Astrocyte of the cerebellum (primary cell): ENCODE results near the gene IER3IP1.

Source experiments
- DNase-seq: peaks from one replicate; pipeline ENCODE4 v3.0.0-alpha.2; 2011; ENCODE audit warnings: low read depth
- H3K4me3 ChIP-seq: 2 replicates; pipeline ENCODE4 v1.5.1; 2011; ENCODE audit warnings: mild to moderate bottlenecking, low read depth, low read length, moderate library complexity
- in situ Hi-C: cut with HindIII; loops from 2 replicates; pipeline ENCODE4 v1.10.0; 2017; ENCODE audit warnings: low sequenced_read_pairs
- TF ChIP-seq, protein P1 (sequence below): IDR thresholded peaks from 2 replicates; pipeline ENCODE4 v1.5.1; 2012; ENCODE audit warnings: low read length, low read depth, moderate library complexity, mild to moderate bottlenecking; ENCODE audit errors: missing control alignments

Gene IER3IP1

DNA sequence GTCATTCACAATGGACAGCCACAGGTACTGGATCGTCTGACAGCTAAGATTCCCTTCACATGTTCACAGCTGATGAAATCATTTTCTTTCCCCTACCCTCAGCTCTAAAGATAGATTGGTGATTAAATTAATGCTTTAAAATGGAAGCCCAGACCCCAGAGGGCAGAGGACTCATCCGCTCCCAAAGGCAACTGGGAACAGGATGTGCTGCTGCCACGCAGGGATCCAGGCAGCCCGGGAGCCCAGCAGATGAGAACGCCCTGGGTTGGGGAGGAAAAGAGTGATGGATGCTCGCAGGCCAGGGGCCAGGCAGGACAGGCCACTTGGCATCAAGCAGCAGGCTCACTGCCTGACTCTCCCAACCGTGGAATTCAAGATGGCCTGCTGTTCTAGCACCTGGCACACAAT lies 67.2 kb downstream of the IER3IP1 start:
- in situ Hi-C loops: no loop called here
- TF ChIP-seq, protein P1, sequence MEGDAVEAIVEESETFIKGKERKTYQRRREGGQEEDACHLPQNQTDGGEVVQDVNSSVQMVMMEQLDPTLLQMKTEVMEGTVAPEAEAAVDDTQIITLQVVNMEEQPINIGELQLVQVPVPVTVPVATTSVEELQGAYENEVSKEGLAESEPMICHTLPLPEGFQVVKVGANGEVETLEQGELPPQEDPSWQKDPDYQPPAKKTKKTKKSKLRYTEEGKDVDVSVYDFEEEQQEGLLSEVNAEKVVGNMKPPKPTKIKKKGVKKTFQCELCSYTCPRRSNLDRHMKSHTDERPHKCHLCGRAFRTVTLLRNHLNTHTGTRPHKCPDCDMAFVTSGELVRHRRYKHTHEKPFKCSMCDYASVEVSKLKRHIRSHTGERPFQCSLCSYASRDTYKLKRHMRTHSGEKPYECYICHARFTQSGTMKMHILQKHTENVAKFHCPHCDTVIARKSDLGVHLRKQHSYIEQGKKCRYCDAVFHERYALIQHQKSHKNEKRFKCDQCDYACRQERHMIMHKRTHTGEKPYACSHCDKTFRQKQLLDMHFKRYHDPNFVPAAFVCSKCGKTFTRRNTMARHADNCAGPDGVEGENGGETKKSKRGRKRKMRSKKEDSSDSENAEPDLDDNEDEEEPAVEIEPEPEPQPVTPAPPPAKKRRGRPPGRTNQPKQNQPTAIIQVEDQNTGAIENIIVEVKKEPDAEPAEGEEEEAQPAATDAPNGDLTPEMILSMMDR: no peak
- no peak for DNase-seq
- H3K4me3 ChIP-seq: no peak overlapping the region

DNA sequence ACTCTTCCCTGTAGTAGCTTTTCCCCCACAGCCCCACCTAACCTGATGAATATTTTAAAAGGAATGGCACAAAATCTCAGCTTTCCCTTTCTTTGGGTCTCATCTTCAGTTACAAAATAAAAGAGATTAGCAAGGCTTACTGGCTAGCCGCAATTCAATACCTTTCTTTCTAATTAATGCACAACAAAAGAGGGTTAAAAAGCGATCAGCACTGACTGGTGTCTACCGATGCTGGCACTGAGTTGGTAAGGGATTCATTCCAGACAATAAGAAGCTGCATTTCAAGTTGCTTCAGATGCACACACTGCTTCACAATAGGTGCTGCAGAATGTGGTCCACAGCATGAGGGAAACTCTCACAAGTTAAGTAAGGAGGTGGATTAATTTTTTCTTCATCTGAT lies 67.8 kb downstream of the IER3IP1 start:
- DNase-seq: no peak
- in situ Hi-C loops: no loop called here

More for the DNA sequence above, 67.8 kb downstream of the IER3IP1 start:
- no peak overlapping the region for H3K4me3 ChIP-seq
- TF ChIP-seq, protein P1: no peak
